Keratinocyte (primary cell): ENCODE data around the gene SPATA6L.

ENCODE experiments used
- CTCF ChIP-seq, 3 experiments: IDR thresholded peaks in 1 of 3; conservative IDR thresholded peaks in 1 of 3; optimal IDR thresholded peaks in 1 of 3; 2 replicates in 2 of 3; 3 replicates in 1 of 3; pipeline versions ENCODE3 to v1.5.1; 2011; ENCODE audit warnings: low read length in 3 of 3, mild to moderate bottlenecking in 3 of 3, moderate library complexity in 2 of 3, control low read depth in 1 of 3, inconsistent platforms in 1 of 3; ENCODE audit not compliant: insufficient read depth in 2 of 3; ENCODE audit errors: extremely low read depth in 1 of 3
- EZH2 ChIP-seq: IDR thresholded peaks from one replicate; pipeline ENCODE4 v1.6.1; 2012; ENCODE audit warnings: inconsistent platforms, mild to moderate bottlenecking, low read length, moderate library complexity

DNA sequence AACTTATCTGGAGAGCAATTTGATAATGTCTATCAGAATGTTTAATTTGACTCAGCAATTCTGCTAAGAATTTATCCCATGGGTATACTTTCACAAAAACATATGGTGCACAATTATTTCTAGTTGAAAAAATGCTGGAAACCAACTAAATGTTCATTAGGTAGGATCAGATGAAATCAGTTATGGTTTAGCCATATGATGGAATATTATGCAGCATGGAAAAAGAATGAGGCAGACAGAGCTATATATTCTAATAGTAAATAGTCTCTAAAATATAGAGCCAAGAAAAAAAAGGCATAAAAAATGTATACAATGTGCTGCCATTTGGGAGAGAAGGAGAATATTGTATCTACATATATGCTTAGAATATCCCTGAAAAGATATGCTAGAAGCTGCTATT, 3.6 kb upstream of the SPATA6L start:
- no peak for TF ChIP-seq CTCF (optimal IDR thresholded peaks at IDR 0.05 in 1 of 3, IDR thresholded peaks at IDR 0.05 in 1 of 3, conservative IDR thresholded peaks at IDR 0.05 in 1 of 3; ENCODE audit: extremely low read depth in 1 of 3, insufficient read depth in 2 of 3, low read length in 3 of 3)
- no peak for TF ChIP-seq EZH2
